Activated gamma-delta T cell treated with anti-CD3 and anti-CD28 coated beads, Interleukin-2, amount 50 U/mL, for 16 hours (primary cell): Measurements from ENCODE around the gene PET117.
"Not testable (repeated sequence)": the region's sequence is repeated elsewhere in the genome, so short reads cannot be mapped to it uniquely, and the experiment has no call there.

Experiments
- DNase-seq: peaks from one replicate; pipeline ENCODE4 v3.0.0-alpha.2; 2020; ENCODE audit warnings: low read depth

PET117 gene

GRCh38 chr20:18137412-18138265 lies at the start of gene PET117, which contains the start of gene KAT14:
TSS of gene PET117 (plus strand) at chr20:18137863. CDS start at chr20:18137956, 93 bp downstream.
TSS of gene KAT14 (plus strand) at chr20:18137863. CDS start at chr20:18142661, 4,798 bp downstream.
- DNase-seq, result peak; percentile 87

- not testable (repeated sequence) for DNase-seq
Observed at GRCh38 chr20:18088298-18088697, 49.4 kb upstream of the PET117 start.

- not testable (repeated sequence) for DNase-seq
Observed at GRCh38 chr20:18088841-18089240, 48.8 kb upstream of the PET117 start.

GRCh38 chr20:18090044-18090443 lies 47.6 kb upstream of the PET117 start:
- DNase-seq, result no peak

- no peak for DNase-seq
Observed at GRCh38 chr20:18090477-18090876, 47.2 kb upstream of the PET117 start.

GRCh38 chr20:18091623-18092022 lies 46.0 kb upstream of the PET117 start:
- DNase-seq, result no peak

GRCh38 chr20:18092890-18093289 lies 44.8 kb upstream of the PET117 start:
- no peak for DNase-seq

- no peak for DNase-seq
Observed at GRCh38 chr20:18093388-18093787, 44.3 kb upstream of the PET117 start.

- no peak for DNase-seq
Observed at GRCh38 chr20:18094191-18094590, 43.5 kb upstream of the PET117 start.

GRCh38 chr20:18100569-18100968 lies 37.1 kb upstream of the PET117 start:
- DNase-seq, result not testable (repeated sequence)

- no peak for DNase-seq
Observed at GRCh38 chr20:18101125-18101810, 36.4 kb upstream of the PET117 start.

GRCh38 chr20:18103497-18103896 lies 34.2 kb upstream of the PET117 start:
- DNase-seq, result no peak

GRCh38 chr20:18108326-18108725 lies 29.3 kb upstream of the PET117 start:
- DNase-seq, result no peak

GRCh38 chr20:18128574-18128973 lies 9.1 kb upstream of the PET117 start:
- not testable (repeated sequence) for DNase-seq

GRCh38 chr20:18132663-18133062 lies 5.0 kb upstream of the PET117 start:
- no peak for DNase-seq

GRCh38 chr20:18133962-18134361 lies 3.7 kb upstream of the PET117 start:
- DNase-seq, result no peak

GRCh38 chr20:18138266-18138582 lies 561 bp downstream of the PET117 start:
- no peak for DNase-seq

GRCh38 chr20:18138639-18139583 lies 1.2 kb downstream of the PET117 start:
- DNase-seq, result no peak

GRCh38 chr20:18139832-18140231 lies 2.2 kb downstream of the PET117 start:
- no peak for DNase-seq

- no peak for DNase-seq
Observed at GRCh38 chr20:18144541-18145099, 7.0 kb downstream of the PET117 start.

GRCh38 chr20:18154342-18154741 lies 16.7 kb downstream of the PET117 start:
- no peak for DNase-seq

- no peak for DNase-seq
Observed at GRCh38 chr20:18156045-18156444, 18.4 kb downstream of the PET117 start.
